NCI-H2227 (cell line): ENCODE results near the gene PLAGL2.
"Not testable (repeated sequence)": the region's sequence is repeated elsewhere in the genome, so short reads cannot be mapped to it uniquely, and the experiment has no call there.

Experiments used
- DNase-seq: peaks from one replicate; lab custom pipeline; 2025; ENCODE audit not compliant: unreplicated experiment; lab: John Stamatoyannopoulos, UW

PLAGL2 gene

GRCh38 chr20:32207626-32208498, at the start of gene PLAGL2, which contains the start of gene POFUT1:
Gene PLAGL2 (minus strand): TSS chr20:32207743. CDS start chr20:32202178, 5,565 bp downstream.
Gene POFUT1 (plus strand): TSS chr20:32207880. CDS start chr20:32207942, 62 bp downstream.
- peak; percentile 95 for DNase-seq

- DNase-seq, result no peak
Measured at GRCh38 chr20:32252189-32252588, 44.6 kb upstream of the PLAGL2 start.

GRCh38 chr20:32251470-32251869, 43.9 kb upstream of the PLAGL2 start:
- DNase-seq, result no peak

- no peak for DNase-seq
Measured at GRCh38 chr20:32249030-32249738, 41.6 kb upstream of the PLAGL2 start.

GRCh38 chr20:32248043-32248442, 40.5 kb upstream of the PLAGL2 start:
- no peak for DNase-seq

- not testable (repeated sequence) for DNase-seq
Measured at GRCh38 chr20:32246208-32246607, 38.7 kb upstream of the PLAGL2 start.

GRCh38 chr20:32244959-32245358, 37.4 kb upstream of the PLAGL2 start:
- no peak for DNase-seq

GRCh38 chr20:32244150-32244823, 36.7 kb upstream of the PLAGL2 start:
- no peak for DNase-seq

GRCh38 chr20:32241807-32242206, 34.3 kb upstream of the PLAGL2 start:
- DNase-seq, result no peak

- DNase-seq, result no peak
Measured at GRCh38 chr20:32240205-32240604, 32.7 kb upstream of the PLAGL2 start.

GRCh38 chr20:32238483-32239425, 31.2 kb upstream of the PLAGL2 start:
- DNase-seq, result no peak

- DNase-seq, result no peak
Measured at GRCh38 chr20:32237419-32237818, 29.9 kb upstream of the PLAGL2 start.

- peak; percentile 44 for DNase-seq
Measured at GRCh38 chr20:32236819-32237218, 29.3 kb upstream of the PLAGL2 start.

GRCh38 chr20:32236048-32236533, 28.5 kb upstream of the PLAGL2 start:
- no peak for DNase-seq

- no peak for DNase-seq
Measured at GRCh38 chr20:32235331-32236047, 27.9 kb upstream of the PLAGL2 start.

GRCh38 chr20:32234135-32234808, 26.7 kb upstream of the PLAGL2 start:
- no peak for DNase-seq

- no peak for DNase-seq
Measured at GRCh38 chr20:32233286-32233685, 25.7 kb upstream of the PLAGL2 start.

GRCh38 chr20:32232326-32232886, 24.9 kb upstream of the PLAGL2 start:
- no peak for DNase-seq

GRCh38 chr20:32231847-32232246, 24.3 kb upstream of the PLAGL2 start:
- DNase-seq, result no peak
